ENCODE data around the gene PIK3AP1. TPM values are rescaled to one million over a fixed set of nuclear protein-coding genes. Genes with fewer than 3 reads are reported as not detected.

PIK3AP1 gene
- total and polyA plus RNA-seq, 2 of the 8 experiments (the other 6 are each of a cell fraction or from before 2014, with no cell fraction given): 1.9 to 4.5 TPM

DNA sequence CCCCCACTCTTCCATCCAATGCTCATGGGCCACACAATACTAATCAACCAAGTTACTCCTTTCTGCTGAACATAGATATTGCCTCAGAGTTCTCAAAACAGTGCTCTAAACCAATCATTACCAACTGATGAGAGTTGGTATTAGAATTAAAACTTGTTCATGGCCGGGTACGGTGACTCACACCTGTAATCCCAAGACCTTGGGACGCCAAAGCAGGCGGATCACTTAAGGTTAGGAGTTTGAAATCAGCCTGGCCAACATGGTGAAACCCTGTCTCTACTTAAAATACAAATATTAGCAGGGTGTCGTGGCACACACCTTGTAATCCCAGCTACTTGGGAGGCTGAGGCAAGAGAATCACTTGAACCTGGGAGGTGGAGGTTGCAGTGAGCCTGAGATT, 141.7 kb downstream of the PIK3AP1 start:
- Histone ChIP-seq H2AFZ (ENCODE audit: low read length) (no peak overlapping the region), H3K9me3 (ENCODE audit: insufficient read depth in 2 of 2, low read depth in 1 of 2, low read length in 1 of 2) (no peaks in the 10 kb centered on the region), H2BK5ac (ENCODE audit: low read depth, low read length) (no peak overlapping the region), H2BK12ac (ENCODE audit: low read depth, low read length) (no peak overlapping the region), H3K23ac (ENCODE audit: insufficient read length) (no peak overlapping the region), H3K4me2 (ENCODE audit: insufficient read depth in 1 of 2, low read depth in 2 of 2, low read length in 2 of 2) (no peak overlapping the region), H3K79me1 (ENCODE audit: low read depth, low read length) (no peaks in the 10 kb centered on the region), H3K56ac (replicated peaks; ENCODE audit: insufficient read length, low read depth, low read length) (no peak overlapping the region), H4K91ac (replicated peaks; ENCODE audit: insufficient read length, low read length) (no peak overlapping the region), H3K36me3 (ENCODE audit: control insufficient read depth in 2 of 4, insufficient read depth in 4 of 4, low read length in 3 of 4) (peaks cover 3 to 16% (median 6%) of the 10 kb centered on the region in 4 experiments; a peak in 4 of 8 replicates), H2BK20ac (ENCODE audit: low read length) (no peak overlapping the region), H3K9ac (replicated peaks in 1 of 4; ENCODE audit: extremely low read depth in 1 of 4, low read depth in 3 of 4, low read length in 3 of 4) (no peak overlapping the region), H2AK5ac (ENCODE audit: low read depth, low read length) (no peak overlapping the region), H3K4ac (replicated peaks; ENCODE audit: insufficient read length, low read depth, low read length) (no peak overlapping the region), H3K14ac (ENCODE audit: insufficient read length) (no peak overlapping the region), H4K20me1 (replicated peaks in 1 of 2; ENCODE audit: control insufficient read depth in 1 of 2, insufficient read depth in 2 of 2, low read length in 2 of 2) (peaks cover 12 to 17% of the 10 kb centered on the region in 2 experiments), H2BK120ac (replicated peaks; ENCODE audit: low read depth, low read length) (no peak overlapping the region), H3K4me1 (replicated peaks in 1 of 4; ENCODE audit: control insufficient read depth in 3 of 4, insufficient read depth in 4 of 4, low read length in 3 of 4) (peaks cover 0 to 6% (median 2%) of the 10 kb centered on the region in 4 experiments; a peak in 1 of 7 replicates), H2BK15ac (ENCODE audit: low read length) (no peak overlapping the region), H3K79me2 (ENCODE audit: control insufficient read depth in 1 of 2, insufficient read depth in 2 of 2, low read length in 2 of 2) (peaks cover 0 to 96% of the 10 kb centered on the region in 2 experiments; a peak in 3 of 4 replicates), H3K23me2 (ENCODE audit: low read depth, low read length) (no peaks in the 10 kb centered on the region), H4K5ac (ENCODE audit: insufficient read length, low read depth, low read length) (no peak overlapping the region), H3K27me3 (replicated peaks in 1 of 4; ENCODE audit: control insufficient read depth in 3 of 4, extremely low read depth in 1 of 4, insufficient read depth in 3 of 4, low read length in 3 of 4) (no peaks in the 10 kb centered on the region), H3K4me3 (ENCODE audit: extremely low read depth in 1 of 4, insufficient read depth in 2 of 4, low read depth in 3 of 4, low read length in 4 of 4) (no peak overlapping the region), H3K18ac (ENCODE audit: extremely low read depth, low read length) (no peak overlapping the region), H3K27ac (ENCODE audit: low read depth, low read length) (no peak overlapping the region), H4K8ac (ENCODE audit: extremely low read depth, insufficient read depth, low read length) (no peak overlapping the region)
- 88% methylated on average over 5 of the region's 5 CpGs; no CpG with 5 or more reads in 1 of the 2 experiments for WGBS, 2 experiments (ENCODE audit: extremely low coverage in 1 of 2, insufficient coverage in 1 of 2, insufficient read length in 1 of 2, insufficient replicate concordance in 2 of 2, low coverage in 1 of 2, low lambda C conversion rate in 2 of 2, missing lambda C conversion rate in 1 of 2)
- FAIRE-seq: no peak
- ChIA-PET CTCF (ENCODE audit: partially characterized antibody) (no interaction called here), POLR2A (ENCODE audit: partially characterized antibody) (no interaction called here)
- no peak for DNase-seq (ENCODE audit: low read depth in 1 of 2, low spot score in 2 of 2)
- no peak for TF ChIP-seq RXRA (IDR thresholded peaks at IDR 0.05; ENCODE audit: insufficient read depth, low read depth, low read length)
- TF ChIP-seq POLR2AphosphoS5 (IDR thresholded peaks at IDR 0.05; ENCODE audit: low read depth, low read length): no peak
- TF ChIP-seq RNF2 (IDR thresholded peaks at IDR 0.05; ENCODE audit: borderline replicate concordance, low read depth, low read length, missing control alignments, poor library complexity, severe bottlenecking): no peak
- TF ChIP-seq CTBP2 (IDR thresholded peaks at IDR 0.05; ENCODE audit: borderline replicate concordance, insufficient read depth, insufficient read length, low read length): no peak
- TF ChIP-seq TCF12 (IDR thresholded peaks at IDR 0.05; ENCODE audit: low read depth, low read length): no peak
- TF ChIP-seq FOSL1 (IDR thresholded peaks at IDR 0.05; ENCODE audit: insufficient read depth, low read depth, low read length): no peak
- TF ChIP-seq, protein P1, sequence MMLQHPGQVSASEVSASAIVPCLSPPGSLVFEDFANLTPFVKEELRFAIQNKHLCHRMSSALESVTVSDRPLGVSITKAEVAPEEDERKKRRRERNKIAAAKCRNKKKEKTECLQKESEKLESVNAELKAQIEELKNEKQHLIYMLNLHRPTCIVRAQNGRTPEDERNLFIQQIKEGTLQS (IDR thresholded peaks at IDR 0.05; ENCODE audit: insufficient read depth, low read depth, low read length): no peak
- TF ChIP-seq BRCA1 (IDR thresholded peaks at IDR 0.05; ENCODE audit: low read depth, low read length): no peak
- TF ChIP-seq SP4 (IDR thresholded peaks at IDR 0.05; ENCODE audit: low read length): no peak
- TF ChIP-seq SRF (IDR thresholded peaks at IDR 0.05; ENCODE audit: low read depth, low read length): no peak
- TF ChIP-seq EP300 (IDR thresholded peaks at IDR 0.05; ENCODE audit: borderline replicate concordance in 1 of 2, low read depth in 2 of 2, low read length in 2 of 2): no peak
- no peak for TF ChIP-seq BACH1 (IDR thresholded peaks at IDR 0.05; ENCODE audit: low read length)
- TF ChIP-seq, protein P2, sequence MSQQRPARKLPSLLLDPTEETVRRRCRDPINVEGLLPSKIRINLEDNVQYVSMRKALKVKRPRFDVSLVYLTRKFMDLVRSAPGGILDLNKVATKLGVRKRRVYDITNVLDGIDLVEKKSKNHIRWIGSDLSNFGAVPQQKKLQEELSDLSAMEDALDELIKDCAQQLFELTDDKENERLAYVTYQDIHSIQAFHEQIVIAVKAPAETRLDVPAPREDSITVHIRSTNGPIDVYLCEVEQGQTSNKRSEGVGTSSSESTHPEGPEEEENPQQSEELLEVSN (IDR thresholded peaks at IDR 0.05): no peak

Measured in H1 (cell line).